Raji (cell line): Measurements from ENCODE around the gene VTN.

Source experiments
- POLR2A ChIP-seq: IDR thresholded peaks from 2 replicates; pipeline ENCODE4 v1.6.1; 2011; ENCODE audit warnings: low read depth, low read length, control low read depth; ENCODE audit not compliant: insufficient read depth

The VTN gene

DNA sequence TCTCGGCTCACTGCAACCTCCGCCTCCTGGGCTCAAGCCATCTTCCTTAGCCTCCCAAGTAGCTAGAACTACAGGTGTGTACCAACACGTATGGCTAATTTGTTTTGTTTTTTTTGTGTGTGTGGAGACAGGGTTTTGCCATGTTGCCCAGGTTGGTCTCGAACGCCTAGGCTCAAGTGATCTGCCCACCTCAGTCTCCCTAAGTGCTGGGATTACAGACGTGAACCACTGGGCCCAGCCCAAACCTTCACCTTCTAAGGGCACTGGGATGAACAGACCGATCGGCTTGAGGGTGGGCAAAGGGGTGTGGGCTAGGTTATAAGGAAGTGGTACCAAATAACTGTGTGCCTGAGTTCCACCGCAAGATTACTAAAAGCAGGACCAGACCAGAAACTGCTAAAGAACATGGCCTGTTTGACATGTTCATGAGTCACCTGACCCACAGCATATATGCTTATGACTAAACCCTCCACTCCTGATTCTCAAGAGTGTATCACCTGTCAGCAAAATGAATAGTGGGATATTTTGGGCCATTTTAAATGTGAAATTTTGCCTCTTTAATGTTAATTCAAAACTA lies 43.0 kb downstream of the VTN start:
- TF ChIP-seq POLR2A: no peak

DNA sequence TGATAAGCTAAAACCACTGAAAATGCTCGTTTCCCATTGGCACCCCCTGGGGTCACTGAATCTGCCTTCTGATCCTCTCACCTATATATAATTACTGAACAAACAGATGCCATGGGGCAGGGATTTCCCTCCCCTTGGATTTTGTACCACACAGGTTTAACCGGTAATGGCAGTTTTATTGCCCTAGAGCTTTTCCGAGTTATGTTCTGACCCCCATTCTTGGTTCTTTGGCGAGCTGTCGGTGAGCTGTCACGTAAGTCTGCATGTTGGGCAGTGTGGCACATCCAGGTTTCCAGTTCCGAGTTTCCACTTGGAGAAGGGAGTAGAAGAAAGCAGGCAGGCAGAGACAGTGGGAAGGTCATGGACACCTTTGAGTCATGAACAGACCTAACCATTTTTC lies 44.0 kb downstream of the VTN start:
- TF ChIP-seq POLR2A: no peak

DNA sequence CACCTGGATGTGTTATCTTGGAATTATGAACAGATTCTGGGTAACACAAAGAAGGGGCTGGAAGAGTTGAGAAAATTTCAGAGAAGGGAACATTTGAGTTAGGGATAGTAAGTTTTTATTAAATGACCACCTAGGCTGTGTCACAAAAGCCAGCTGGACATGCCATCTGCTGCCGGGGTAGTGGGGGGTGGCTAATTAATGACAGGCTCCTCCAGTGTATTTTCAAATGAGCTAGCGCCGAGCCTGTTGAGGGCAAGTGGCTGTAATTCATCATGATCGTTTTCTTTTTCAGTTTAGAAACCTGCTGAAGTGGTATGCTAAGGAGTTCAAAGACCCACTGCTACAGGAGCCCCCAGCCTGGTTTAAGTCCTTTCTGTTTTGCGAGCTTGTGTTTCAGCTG lies 44.9 kb downstream of the VTN start:
- TF ChIP-seq POLR2A: no peak

DNA sequence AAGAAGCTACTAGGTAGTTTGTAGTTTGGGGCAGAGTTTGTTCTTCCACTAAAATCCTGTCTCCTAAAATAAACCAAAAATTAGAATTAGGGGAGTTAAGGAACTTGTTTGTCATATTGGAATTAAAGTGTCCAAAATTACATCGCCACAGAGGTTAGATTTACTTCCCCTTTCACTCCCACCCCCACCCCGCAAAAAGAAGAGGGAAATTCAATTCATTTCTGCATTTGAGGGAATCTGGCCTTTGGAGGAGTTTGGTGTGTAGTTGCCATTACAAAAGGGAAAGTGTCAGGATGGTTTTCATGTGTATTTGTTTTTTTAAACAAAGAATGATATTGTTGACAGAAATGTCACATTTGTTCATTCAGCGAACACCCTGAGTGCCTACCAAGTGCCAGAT lies 45.3 kb downstream of the VTN start:
- no peak for TF ChIP-seq POLR2A

DNA sequence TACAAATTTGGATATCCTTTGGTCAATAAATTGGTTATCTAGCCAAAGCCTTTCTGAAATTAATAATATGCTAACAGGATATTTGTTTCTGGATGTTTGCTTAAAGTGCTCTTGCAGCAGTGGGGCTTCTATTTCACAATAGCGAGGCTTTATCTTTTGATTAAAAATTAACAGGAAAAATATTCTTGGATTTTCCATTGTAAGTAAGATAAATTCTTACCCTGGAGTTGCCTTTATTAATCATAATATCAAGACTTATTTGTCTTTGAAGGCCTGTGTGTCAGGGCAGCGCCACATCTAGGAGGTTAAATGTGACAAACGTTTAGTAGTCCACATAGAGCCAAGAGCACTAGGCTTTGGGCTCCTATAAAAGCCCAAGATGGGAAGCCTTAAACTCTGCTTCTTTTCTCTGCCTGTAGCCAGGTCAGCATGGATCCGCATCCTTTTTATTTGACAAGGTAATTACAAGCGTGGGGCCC lies 45.8 kb downstream of the VTN start:
- TF ChIP-seq POLR2A: no peak

DNA sequence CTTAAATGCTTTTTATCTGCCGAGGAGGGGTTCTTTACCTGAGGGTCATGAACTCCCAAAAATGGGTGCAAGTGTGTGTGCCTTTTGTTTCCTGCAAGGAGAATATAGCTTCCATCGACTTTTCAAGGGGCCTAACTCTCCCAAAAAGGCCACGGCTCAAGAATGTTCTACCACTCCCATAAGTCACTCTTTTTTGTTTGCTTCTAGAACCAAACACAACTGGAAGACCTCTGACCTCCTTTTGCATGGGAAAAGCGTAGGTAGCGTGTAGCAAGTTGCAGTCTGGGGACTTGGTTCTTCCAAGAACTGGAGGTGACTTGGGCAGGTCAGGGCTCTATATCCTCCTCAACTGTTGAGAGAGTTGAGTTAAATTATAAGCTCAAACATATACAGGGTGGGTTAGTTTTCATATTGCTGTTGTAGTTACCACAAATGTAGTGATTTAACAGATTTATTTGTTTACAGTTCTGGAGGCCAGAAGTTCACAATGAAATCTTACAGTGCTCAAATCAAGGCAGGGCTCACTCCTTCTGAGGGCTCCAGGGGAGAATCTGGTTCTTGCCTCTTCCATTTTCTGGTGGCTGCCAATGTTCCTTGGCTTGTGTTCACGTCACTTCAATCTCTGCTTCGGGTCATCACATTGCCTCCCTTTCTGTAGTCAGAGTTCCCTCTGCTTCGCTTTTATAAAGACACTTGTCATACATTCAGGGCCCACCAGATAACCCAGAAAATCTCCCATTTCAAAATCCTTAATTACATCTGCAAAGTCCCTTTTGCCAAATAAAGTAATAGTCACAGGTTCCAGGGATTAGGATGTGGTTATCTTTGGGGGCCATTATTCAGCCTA lies 49.7 kb downstream of the VTN start:
- TF ChIP-seq POLR2A: no peak

DNA sequence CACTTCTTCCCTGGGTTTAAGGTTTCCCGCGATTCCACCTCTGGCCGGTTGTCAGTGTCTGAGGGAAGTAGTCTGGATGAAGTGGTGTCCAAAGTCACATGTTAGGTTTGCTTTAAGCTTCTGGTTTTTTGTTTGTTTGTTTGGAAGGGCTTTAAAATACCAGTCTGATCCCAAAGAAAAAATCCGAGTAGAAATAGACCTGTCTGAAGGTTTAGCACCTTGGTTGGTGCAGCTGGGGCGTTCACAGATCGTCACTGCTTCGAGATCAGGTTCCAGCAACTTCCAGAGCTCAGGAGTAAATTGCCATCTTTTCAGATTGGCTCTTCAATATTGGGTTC lies 50.5 kb downstream of the VTN start:
- TF ChIP-seq POLR2A: no peak

DNA sequence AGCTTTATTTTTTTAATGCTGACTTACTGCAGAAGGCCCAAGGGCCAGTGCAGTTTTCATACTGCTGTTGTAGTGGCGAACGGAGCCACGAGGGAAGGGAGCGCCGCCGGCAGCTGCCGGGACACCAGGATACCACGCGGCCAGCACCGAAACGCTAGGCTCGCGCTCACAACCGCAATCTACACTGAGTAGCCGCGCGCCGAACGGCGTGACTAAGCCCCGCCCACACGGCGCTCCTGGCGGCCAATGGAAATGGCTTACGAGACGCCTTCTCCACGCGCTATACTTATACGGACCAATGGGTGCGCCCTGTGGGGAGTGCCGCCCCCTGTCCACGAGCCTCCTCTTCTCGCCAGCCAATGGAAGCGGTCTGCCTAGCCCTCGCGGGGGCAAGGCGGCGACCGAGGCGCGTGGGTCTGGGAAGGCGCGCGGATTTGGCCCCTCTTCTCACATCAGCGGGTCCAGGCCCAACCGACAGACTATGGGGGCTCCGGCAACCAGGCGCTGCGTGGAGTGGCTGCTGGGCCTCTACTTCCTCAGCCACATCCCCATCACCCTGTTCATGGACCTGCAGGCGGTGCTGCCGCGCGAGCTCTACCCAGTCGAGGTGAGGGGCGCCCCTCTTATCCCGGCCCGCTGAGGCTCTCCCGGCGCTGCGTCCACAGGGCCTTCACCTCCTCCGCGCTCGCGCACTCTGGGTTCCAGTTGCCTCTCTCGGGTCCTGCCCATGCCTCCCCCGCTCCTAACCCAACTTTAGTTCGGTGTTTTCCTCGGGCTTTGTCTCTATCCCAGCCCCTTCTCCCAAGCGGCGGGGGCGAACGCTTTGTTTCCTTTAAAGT lies 51.1 kb downstream of the VTN start, which contains the start of gene TMEM97:
TMEM97 (plus strand) TSS at position 442 of the 839 bp plus-strand sequence; CDS start at position 482, 40 bp downstream.
- TF ChIP-seq POLR2A: peak; percentile 92

DNA sequence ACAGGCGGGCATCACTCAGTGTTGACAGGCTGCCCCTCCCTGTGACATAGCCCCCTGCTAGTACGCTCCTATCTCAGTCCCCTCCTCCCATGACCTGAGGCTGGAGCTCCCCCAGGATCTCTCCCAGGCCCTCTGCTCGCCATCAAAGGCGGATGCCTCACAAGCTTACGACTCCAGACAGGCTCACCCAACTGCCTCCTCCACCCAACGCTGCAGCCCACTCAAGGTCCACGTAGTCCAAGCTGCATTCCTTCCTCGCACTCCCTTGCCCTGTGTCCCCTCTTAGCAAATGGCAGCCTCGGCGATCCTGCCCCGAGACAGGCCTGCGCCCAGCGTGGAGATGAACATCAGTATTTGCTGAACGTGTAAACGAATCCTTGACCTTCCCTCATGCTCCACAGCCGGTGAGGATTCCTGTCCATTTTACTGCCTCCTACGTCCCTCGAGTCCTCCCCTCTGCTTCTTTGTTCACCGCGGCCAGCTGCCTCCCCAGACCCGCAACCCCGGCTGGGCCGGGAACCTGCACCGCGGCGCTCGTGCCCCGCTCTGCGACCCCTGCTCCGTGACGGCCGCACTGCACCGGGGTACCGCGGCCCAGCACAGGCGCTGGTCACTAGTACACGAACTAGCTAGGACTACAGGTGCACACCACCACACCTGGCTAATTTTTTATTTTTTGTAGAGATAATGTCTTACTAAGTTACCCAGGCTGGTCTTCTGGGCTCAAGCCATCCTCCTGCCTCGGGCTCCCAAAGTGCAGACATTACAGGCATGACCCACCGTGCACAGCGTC lies 51.9 kb downstream of the VTN start:
- no peak for TF ChIP-seq POLR2A
